ENCODE results near the gene OR10G7.
A peak's percentile ranks its signal among the peaks of the same experiment; 100 is the strongest.

DNA sequence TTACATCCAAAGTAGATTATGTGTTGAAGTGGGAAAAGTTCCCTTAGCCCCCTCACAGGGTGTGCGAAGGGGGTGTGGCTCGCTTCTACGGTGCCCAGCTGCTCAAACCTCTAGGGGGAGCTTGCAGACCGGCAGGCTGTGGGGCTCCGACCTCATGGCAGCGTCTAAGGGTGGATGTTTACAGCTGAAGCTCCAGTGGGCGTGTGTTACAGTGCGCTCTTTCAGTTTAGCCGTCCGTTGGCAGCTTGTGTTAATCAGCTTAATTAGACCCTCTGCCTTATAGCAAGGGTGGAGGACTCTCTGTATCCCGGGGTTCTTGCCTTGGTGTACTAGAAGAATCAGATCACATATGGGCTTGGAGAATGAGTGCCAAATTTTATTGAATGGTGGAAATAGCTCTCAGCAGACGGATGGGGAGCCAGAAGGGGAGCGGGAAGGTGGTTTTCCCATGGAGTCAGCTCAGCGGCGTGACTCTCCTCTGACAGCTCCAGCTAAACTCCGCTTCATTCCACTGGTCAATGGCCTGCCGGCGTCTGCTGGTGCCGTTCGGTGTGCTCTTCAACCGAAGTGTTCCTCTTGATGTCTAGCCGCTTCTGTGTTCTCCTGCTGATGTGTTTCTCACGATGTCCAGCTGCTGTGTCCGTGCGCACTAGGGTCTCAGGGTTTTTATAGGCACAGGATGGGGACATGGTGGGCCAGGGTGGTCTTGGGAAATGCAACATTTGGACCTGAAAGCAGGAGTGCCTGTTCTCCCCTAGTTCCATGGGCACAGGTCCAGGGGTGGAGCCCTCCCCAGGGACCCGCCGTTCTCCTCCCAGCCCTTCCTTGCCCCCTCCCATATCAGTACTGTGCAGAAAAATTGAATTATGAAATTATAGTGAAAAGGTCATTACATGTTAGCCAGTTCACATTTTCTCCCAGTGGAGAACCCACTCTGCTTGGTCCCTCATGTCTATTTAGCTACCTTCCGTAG, 28.6 kb upstream of the OR10G7 start:
- TF ChIP-seq CTCF (IDR thresholded peaks at IDR 0.05; ENCODE audit: poor library complexity, severe bottlenecking), result peak; percentile 9
- no peak for TF ChIP-seq RAD21 (conservative IDR thresholded peaks at IDR 0.05)
- no peak for TF ChIP-seq EZH2 (IDR thresholded peaks at IDR 0.05; ENCODE audit: borderline replicate concordance, insufficient read depth, low read length, poor library complexity, severe bottlenecking)
- TF ChIP-seq, protein P1, sequence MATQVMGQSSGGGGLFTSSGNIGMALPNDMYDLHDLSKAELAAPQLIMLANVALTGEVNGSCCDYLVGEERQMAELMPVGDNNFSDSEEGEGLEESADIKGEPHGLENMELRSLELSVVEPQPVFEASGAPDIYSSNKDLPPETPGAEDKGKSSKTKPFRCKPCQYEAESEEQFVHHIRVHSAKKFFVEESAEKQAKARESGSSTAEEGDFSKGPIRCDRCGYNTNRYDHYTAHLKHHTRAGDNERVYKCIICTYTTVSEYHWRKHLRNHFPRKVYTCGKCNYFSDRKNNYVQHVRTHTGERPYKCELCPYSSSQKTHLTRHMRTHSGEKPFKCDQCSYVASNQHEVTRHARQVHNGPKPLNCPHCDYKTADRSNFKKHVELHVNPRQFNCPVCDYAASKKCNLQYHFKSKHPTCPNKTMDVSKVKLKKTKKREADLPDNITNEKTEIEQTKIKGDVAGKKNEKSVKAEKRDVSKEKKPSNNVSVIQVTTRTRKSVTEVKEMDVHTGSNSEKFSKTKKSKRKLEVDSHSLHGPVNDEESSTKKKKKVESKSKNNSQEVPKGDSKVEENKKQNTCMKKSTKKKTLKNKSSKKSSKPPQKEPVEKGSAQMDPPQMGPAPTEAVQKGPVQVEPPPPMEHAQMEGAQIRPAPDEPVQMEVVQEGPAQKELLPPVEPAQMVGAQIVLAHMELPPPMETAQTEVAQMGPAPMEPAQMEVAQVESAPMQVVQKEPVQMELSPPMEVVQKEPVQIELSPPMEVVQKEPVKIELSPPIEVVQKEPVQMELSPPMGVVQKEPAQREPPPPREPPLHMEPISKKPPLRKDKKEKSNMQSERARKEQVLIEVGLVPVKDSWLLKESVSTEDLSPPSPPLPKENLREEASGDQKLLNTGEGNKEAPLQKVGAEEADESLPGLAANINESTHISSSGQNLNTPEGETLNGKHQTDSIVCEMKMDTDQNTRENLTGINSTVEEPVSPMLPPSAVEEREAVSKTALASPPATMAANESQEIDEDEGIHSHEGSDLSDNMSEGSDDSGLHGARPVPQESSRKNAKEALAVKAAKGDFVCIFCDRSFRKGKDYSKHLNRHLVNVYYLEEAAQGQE (IDR thresholded peaks at IDR 0.05; ENCODE audit: borderline replicate concordance), result no peak
- TF ChIP-seq POLR2AphosphoS5 (IDR thresholded peaks at IDR 0.05), result no peak
- no peak for TF ChIP-seq TAF1 (IDR thresholded peaks at IDR 0.05; ENCODE audit: low read depth)
- TF ChIP-seq EP300 (conservative IDR thresholded peaks at IDR 0.05; ENCODE audit: poor library complexity, severe bottlenecking), result no peak
- no peak for TF ChIP-seq MXI1 (conservative IDR thresholded peaks at IDR 0.05; ENCODE audit: poor library complexity, severe bottlenecking)
